ENCODE results near the gene PARP2.
"Not testable (repeated sequence)": the region's sequence is repeated elsewhere in the genome, so short reads cannot be mapped to it uniquely, and the experiment has no call there.

DNA sequence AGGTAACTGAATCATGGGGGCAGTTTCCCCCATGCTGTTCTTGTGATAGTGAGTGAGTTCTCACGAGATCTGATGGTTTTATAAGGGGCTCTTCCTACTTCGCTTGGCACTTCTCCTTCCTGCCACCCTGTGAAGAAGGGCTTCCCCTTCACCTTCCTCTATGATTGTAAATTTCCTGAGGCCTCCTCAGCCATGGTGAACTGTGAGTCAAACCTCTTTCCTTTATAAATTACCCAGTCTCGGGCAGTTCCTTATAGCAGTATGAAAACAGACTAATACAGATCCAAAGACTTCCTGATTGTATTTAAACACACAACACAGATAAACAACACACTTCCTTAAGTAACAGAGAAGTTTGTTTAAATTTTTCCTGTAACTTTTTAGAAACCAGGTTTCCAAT, 15.0 kb downstream of the PARP2 start:
- TF ChIP-seq, protein P1, sequence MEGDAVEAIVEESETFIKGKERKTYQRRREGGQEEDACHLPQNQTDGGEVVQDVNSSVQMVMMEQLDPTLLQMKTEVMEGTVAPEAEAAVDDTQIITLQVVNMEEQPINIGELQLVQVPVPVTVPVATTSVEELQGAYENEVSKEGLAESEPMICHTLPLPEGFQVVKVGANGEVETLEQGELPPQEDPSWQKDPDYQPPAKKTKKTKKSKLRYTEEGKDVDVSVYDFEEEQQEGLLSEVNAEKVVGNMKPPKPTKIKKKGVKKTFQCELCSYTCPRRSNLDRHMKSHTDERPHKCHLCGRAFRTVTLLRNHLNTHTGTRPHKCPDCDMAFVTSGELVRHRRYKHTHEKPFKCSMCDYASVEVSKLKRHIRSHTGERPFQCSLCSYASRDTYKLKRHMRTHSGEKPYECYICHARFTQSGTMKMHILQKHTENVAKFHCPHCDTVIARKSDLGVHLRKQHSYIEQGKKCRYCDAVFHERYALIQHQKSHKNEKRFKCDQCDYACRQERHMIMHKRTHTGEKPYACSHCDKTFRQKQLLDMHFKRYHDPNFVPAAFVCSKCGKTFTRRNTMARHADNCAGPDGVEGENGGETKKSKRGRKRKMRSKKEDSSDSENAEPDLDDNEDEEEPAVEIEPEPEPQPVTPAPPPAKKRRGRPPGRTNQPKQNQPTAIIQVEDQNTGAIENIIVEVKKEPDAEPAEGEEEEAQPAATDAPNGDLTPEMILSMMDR (IDR thresholded peaks at IDR 0.05; ENCODE audit: extremely low read depth in 1 of 2, insufficient read depth in 1 of 2, low read depth in 1 of 2, low read length in 2 of 2): not testable (repeated sequence)
- not testable (repeated sequence) for TF ChIP-seq JUN (IDR thresholded peaks at IDR 0.05; ENCODE audit: borderline replicate concordance, insufficient read depth, insufficient read length, low read depth); POLR2A (IDR thresholded peaks at IDR 0.05; ENCODE audit: low read depth, low read length); MYC (IDR thresholded peaks at IDR 0.05; ENCODE audit: low read depth, low read length); EZH2 (IDR thresholded peaks at IDR 0.05; ENCODE audit: borderline replicate concordance, low read depth, low read length, severe bottlenecking)
- TF ChIP-seq, protein P2, sequence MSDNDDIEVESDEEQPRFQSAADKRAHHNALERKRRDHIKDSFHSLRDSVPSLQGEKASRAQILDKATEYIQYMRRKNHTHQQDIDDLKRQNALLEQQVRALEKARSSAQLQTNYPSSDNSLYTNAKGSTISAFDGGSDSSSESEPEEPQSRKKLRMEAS (IDR thresholded peaks at IDR 0.05; ENCODE audit: insufficient read depth, insufficient read length): not testable (repeated sequence)
- peak; percentile 36 for TF ChIP-seq POLR2AphosphoS5 (IDR thresholded peaks at IDR 0.05; ENCODE audit: insufficient read depth, low read depth, low read length)
